Kidney capillary endothelial cell (primary cell): ENCODE measurements around the gene XXYLT1.
"Not testable (repeated sequence)": the region's sequence is repeated elsewhere in the genome, so short reads cannot be mapped to it uniquely, and the experiment has no call there.

Experiments used
- DNase-seq: peaks from one replicate; pipeline ENCODE4 v3.0.0-alpha.2; 2018; ENCODE audit warnings: low spot score

Gene XXYLT1

DNA sequence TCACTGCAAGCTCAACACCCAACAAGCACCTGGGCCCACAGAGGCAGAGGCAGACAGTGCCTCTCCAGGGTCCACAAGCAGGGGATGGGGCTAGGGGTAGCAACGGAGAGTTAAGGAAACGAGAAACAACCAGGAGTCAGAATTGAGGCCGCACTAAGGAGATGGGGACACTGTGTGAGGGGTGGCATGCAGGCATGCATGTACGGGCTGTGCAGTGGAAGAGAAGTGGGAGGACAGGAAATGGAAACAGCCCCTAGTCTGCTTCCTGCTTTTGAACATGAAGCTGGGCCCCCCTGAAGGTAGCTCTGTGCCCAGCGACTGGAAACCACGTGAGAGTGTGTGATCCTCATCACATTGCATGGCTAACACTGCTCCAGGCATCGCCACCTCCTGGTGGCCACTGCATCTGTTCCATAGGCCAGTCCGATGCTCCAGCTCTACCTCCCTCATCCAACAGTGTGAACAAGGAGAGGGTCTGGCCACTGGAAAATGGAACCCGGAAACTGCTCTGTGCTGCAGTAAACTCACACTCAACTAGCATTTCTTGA lies 44.0 kb downstream of the XXYLT1 start:
- DNase-seq = peak; percentile 44

DNA sequence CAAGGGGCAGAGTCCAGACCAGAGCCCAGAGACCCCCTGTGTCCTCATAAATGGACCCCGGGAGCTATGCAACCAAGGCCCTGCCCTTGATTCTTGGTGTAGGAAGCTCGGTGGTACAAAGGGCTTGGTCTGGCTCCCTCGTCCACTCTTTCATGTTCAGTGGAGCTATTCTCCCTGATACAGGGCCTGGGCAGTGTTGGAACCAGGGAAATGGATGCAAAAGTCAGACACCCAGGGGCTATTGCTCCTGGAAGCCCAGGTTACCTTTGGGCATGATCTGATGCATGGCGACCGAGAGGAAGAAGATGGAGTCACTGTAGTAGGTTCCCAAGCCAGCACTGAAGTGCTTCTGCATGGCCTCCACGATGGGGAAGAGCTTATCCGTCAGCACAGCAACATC lies 44.5 kb downstream of the XXYLT1 start:
- no peak for DNase-seq

DNA sequence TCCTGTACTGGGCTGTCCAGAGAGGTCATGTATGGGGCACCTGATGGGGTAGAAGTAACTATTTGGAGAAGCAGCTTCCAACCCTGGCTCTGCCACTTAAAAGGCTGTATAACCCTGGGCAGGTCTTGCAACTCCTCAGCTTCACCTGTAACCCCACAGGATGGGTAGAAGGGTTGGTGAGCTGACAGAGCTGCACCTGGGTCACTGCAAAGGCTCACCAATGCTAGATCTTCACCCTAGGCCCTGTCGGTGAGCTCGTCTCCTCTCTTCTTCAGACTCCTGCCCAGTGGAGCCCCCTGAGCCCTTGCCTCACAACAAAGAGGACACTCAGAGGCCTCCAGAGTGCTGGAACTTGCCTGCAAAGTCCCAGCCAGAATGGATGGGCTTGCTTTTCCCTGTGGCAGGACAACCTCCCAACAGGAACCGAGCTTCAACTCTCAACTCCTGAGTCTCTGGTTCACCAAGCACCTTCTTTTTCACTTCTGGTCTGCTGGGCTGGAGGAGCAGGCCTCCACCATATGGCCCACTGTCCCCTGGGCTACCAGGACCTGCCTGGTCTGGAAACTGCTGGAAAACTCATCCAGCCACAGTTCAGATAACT lies 45.9 kb downstream of the XXYLT1 start:
- no peak for DNase-seq

DNA sequence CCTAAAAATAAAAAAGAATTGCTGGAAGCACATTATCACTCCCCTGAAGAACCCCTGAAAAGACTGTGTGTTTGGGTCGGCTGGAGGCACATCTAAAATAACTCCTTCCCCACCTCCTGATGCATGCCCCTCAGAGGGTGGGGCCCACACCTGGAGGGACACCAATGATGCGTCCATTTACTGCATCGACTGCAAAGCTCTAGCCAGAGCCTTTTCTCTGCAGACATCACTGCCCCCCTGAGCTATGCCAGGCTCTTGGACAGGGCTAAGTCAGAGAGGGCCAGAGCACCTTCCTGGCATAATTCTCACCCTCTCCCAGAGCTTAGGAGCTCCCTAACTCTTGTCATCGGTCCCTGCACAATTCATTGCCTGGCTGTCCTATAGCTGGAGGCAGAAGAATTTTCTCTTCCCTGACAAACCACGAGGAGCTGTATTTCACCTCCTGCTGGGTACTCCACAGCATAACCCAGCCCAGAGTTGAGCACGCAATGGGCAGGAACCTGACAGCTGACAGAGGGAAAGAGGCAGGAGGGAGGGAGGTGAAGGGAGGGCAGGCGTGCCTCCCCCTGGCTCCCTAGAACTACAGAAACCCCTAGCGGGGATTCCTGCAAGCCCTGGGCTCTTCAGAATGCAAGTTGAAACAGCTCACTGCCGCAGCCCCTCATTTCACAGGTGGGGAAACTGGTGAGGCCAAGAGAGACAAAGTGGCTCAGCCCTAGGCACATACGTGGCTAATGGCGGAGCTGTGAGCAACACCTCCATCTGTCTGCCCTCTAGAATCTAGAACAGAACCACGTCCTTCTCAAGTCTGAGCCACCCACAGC lies 46.6 kb downstream of the XXYLT1 start:
- DNase-seq = no peak

DNA sequence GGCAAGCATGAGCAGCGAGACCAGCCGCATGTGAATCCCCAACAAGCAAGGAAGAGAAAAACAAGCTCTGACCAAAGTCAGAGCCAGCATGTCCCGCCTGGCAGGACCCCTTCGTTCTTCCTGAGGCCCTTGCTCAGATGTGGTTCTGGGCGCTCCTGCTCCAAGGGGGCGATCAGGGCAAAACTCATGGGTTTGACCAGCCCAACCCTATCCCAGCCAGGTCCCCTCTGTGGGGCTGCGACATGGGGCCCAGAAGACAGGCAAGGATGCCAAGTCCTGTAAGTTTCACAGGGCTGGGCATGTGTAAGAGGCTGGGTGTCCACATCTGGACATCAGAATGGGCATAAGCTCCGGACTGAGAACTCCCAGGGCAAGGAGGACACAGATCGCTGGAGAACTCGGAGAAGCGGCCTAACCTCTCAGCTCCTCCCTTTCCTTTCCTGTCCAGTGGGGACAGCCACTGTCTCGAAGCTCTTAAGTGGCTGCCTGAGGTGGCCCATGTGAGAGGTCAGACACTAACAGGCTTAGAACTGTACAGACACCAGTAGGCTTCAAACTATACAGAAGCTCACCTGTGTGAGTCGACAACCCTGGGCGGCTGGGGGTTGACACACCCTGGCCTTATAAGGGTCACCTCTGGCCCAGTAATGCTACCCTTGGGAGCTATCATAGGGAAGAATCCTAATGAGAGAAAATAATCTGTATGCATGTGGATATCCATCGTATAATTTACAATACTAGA lies 48.9 kb downstream of the XXYLT1 start:
- no peak for DNase-seq

DNA sequence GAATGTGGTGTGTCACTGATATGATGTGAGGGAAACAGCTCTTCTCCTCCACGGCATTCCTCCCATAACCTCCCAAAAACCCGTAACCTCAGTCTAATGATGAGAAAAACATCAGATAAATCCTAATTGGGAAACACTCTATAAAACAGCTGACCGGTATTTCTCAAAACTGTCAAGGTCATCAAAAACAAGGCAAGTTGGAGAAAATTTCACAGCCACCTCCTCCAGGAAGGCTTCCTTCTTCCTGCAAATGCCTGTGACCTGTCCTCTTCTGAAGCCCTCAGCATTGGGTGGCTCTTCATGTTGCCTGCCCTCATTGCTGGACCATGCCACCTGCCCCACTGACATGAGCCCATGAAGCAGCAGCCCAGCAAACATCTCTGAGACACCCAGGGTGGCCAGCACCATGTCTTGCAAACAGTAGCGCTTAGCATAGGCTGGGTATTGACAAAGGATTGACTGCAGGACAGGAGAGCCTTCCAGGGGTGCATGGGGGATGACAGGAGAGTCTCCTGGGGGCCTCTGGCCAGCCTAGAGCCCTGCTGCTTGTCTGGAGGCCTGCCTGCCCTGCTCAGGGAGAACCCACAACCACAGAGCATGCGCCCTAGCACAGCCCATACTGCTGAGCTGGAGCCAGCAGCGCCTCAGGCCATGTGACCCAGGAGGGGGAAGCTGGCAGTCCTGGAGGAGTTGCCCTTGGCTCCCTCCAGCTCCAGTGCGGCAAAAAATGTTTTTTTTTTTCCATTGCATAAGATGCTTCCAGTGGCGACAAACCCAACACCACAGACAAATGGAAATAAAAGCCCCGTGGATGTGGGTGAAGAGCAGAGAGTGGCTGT lies 49.7 kb downstream of the XXYLT1 start:
- no peak for DNase-seq

DNA sequence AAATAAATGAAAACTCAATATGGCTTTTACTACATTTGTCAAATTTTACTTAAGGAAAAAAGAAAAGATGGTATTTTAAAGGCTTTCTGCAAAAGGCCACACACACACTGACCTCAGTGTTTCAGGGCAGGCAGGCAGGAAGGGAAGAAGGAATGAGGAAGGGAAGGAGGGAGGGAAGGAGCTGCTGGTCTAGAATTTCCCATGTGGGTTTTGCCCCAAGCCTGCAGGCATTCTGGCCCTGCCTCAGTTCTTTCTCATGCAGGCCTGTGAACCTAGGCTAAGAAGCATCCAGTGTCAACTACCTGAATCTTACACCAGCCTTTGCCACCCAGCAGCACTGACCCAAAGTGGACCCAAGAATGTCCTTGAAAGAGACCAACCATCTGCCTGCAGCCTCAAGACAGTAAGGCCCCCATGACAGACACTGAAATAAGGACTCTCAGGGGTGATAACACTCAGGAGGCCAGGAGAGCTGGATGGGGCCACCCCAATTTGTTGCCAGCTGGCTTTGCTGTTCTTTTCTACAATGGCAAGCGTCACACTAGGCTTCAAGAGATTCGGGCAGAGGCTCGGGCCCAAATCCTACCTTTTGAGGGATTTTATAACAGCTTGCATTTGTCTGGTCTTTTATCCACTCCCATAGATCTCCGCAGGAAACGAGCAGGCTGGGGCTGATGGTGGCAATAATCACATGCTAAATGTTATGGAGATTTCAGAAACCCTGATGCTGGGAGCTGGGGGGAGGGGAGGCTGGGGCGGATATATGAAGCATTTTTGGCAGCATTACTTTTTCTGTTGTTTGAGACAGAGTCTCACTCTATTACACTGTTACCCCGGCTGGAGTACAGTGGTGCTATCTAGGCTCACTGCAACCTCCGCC lies 51.4 kb downstream of the XXYLT1 start:
- no peak for DNase-seq

DNA sequence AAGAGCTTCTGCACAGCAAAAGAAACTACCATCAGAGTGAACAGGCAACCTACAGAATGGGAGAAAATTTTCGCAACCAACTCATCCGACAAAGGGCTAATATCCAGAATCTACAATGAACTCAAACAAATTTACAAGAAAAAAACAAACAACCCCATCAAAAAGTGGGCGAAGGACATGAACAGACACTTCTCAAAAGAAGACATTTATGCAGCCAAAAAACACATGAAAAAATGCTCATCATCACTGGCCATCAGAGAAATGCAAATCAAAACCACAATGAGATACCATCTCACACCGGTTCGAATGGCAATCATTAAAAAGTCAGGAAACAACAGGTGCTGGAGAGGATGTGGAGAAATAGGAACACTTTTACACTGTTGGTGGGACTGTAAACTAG lies 52.6 kb downstream of the XXYLT1 start:
- not testable (repeated sequence) for DNase-seq

DNA sequence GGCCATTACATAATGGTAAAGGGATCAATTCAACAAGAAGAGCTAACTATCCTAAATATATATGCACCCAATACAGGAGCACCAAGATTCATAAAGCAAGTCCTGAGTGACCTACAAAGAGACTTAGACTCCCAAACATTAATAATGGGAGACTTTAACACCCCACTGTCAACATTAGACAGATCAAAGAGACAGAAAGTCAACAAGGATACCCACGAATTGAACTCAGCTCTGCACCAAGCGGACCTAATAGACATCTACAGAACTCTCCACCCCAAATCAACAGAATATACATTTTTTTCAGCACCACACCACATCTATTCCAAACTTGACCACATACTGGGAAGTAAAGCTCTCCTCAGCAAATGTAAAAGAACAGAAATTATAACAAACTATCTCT lies 55.4 kb downstream of the XXYLT1 start:
- not testable (repeated sequence) for DNase-seq

DNA sequence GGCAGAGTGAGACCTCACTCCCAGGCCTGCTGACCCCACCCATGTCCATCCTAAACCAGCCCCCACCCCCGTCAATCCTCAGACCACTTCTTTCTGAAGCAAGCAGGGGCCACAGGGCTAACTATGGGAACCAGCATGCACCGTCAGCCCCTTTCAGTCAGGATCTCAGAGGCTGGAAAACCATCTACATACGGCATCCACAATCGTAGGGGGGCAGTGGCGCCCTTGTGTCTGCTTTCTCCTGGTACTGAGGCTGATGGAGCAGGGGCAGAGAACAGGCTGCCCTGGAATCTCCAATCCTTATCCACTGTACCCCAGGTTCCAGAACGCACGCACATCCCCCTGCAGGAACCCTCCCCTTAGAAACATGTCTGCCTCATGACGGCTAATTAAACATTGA lies 56.6 kb downstream of the XXYLT1 start:
- DNase-seq = no peak

DNA sequence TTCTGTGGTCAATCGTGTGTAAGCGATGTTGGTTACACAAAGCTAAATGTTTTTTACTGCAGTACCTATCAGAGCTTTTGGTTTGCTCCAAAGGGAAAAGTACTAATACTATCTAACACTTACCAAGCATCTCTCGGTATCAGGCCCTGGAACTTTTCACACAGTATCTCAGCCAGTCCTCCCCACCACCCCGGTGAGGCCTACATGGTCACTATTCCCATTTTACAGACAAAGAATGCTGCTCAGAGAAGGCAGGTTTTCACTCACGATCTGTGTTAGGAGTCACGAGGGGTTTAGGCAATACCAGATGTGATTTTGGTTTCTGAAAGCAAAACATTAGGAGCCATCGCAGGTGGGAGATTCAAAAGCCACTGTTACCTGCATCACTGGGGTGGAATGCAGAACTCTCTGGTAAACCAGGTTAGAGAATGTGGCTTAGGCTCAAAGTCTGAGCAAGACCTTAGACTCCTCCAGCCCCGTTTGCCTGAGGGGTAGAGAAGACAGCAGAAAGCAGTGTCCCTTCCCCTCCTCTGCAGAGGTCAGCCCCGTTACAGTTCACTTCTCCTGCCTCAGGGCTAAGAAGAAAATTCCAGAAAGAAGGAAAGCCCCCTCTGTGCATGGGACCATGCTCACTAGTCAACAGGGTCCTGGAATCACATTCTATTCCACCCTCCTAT lies 57.2 kb downstream of the XXYLT1 start:
- DNase-seq = no peak

DNA sequence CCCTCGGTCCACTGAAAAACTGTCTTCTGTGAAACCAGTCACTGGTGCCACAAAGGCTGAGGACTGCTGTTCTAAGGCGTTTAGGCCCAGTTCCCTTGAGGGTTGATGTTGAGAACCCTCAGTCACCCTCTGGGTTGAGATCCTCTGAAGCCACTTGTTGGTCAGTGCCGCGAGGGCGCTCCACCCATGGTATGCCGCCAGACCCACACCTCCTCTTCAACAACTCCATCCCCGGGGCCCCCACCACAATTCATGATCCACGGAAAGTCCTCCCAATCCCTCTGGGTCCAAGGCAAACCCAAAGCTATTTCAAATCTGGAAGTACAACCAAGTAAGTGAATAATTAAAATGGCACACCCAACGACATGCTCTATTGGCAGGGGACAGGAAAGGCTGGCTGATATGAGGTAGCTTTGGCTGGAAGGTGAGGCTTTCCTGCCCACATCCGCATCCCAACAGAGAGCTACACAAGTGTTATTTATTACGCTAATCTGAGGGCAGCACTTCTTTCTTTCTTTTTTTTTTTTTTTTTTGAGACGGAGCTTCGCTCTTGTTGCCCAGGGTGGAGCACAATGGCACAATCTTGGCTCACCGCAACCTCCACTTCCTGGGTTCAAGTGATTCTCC lies 58.1 kb downstream of the XXYLT1 start:
- DNase-seq = no peak

DNA sequence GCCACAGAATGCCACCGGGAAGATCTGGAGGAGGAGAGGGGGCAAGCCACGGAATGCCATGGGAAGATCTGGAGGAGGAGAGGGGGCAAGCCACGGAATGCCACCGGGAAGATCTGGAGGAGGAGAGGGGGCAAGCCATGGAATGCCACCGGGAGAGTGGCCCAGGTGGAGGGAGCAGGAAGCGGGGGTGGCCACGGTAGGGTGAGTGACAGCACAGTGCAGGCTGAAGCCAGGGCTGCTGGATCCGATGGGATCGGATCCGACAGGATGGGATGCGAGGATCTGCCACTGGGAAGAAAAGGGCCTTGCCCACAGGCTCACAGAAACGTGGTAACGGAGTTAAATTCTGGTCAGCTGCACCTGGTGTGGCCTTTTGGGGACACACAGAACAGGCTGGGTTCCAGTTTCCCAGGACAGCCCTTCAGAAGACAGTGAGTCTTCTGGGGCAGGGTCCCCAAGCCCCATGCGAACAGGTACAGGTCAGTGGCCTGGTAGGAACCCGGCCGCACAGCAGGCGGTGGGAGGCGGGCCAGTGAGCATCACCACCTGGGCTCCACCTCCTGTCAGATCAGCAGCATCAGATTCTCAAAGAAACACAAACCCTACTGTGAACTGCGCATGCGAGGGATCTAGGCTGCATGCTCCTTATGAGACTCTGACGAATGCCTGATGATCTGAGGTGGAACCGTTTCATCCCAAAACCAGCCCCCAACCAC lies 58.8 kb downstream of the XXYLT1 start:
- DNase-seq = no peak

DNA sequence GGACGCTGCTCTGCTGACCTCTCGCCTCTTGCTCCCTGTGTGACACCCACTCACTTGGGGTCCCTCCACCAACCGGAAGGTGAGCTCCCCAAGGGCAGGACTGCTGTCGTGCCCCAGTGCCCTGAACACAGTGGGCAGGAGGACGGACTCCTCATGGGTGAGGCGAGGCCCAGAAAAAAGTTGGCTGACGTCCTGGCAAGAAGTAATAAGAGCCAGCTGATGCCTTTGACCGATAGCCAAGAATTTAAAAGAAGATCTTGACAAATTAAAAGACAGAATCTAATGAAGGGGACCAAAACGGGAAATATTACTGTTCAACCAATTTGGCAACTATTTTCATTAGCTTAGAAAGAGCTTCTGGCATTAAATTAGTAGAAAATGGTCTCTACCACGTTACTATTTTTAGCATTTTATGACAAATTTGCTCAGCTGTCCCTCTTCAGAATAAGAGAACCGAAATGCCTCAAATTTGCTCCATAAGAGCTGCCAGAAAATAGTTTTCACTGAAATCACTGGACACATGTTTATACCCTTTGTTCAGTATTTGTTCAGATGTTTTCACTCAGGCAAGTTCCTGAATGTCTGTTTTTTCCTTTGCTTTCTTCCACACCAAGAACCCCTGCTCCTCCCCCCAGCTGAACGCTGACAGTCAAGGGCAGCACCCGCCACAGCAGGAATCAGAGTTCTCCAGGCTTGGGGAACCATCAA lies 60.5 kb downstream of the XXYLT1 start:
- no peak for DNase-seq

DNA sequence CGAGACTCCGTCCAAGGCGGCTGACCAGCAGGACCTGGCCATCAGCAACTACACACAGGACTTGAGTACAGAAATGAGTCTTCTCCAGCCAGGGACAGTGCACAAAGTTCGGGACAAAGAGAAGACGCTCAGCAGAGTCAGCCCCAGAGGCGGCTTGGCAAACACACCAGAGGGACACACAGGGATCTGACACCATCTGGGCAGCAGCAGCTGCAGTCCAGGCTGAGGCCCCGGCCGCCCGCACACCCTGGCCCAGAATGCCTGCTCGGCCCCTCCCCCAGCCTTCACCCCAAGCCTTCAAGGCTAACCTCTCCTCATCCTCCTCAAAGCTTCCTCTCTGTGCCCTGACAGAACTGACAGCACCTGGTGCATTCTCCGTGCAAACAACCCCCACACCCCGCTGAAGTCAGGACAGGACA lies 61.1 kb downstream of the XXYLT1 start:
- DNase-seq = no peak

DNA sequence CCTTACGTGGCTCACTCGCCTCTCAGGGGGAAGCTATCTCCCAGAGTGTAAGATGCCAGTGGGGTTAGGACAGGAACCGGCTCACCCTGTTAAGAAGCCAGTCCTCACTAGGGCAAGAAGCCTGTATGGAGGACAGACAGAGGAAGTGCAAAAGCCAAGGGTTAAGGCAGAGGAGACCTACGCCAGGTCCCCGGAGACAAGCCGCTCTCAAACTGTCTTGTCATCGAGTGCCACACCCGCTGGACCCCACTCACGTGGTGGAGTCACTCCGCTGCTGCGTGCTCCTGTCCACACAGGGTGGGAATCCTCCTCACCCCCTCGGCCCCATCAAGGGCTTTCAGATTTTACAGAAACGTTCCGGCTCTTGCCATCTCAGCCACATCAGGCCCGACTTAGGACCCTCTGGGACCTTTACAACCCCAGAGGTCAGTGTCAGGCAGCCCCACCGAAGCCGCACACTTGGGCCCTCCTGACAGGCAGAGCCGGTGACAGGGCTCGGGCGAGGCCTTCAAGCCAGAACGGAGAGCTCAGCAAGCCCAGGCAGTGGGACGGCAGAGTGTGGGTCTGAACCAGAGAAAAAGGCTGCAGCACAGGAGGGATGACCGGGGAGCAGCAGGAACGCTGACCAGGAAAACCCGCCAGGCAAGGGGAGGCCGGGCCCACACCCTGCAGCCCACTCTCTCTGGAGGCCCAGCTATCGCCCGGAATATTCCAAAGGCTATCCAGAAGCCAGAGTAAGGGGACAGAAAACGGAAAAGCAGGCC lies 61.7 kb downstream of the XXYLT1 start:
- no peak for DNase-seq

DNA sequence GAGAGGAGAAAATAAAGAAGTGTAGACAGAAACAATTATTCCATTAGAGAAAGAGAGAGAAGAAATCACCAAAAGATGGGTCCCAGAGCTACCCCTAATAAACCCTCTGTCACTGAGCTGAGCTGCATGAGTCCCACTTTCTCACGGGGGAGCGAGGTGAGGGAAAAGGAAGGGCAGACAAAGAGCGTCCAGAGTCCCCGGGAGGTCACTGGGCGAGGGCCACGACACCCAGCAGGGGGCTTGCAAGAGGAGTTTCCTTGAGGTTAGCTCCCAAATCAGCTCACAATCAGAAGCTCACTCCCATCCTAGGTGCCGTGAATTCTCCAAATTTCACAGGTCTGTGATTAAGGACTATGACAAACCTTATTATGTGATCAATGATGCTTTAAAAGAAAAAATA lies 62.3 kb downstream of the XXYLT1 start:
- no peak for DNase-seq

DNA sequence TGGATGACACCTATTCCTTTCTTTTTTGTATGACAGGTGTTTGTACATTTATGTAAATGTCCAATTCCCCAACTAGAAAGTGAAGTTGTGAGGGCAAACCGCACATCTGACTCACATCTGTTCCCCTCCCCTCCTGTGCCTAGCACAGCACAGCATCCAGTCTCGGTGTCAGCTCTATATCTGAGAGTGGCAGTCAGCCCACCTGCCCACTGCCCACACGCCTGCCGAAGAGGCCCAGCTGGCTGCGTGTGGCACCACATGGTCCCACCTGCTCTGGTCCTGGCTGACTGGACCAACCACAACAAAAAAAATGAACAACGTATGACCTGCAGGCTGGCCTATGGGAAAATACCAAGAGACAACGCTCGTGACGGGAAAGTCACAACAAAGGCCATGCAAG lies 62.8 kb downstream of the XXYLT1 start:
- no peak for DNase-seq
